DMS 273 (cell line): ENCODE data around the gene CDC5L.

Experiments
- DNase-seq: peaks from one replicate; lab custom pipeline; 2025; ENCODE audit not compliant: unreplicated experiment; lab: John Stamatoyannopoulos, UW

The CDC5L gene

DNA sequence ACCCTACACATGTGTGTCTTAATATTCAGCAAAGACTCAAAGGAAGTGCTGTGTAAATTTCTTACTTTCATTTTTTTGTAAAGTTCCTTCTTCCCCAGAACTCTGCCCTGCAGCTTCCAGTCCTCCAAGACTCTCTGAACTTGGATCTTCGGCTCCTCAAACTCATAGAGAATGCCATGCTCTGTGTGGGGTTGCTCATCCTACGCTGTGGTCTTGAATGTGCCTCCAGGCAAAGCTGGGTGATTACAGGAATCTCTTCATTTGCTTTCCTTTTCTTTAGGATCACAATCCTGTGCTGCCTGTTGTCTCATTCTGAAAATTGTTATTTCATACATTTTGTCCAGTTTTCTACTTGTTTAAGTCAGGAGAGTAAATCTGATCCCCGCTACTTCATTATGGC lies 14.5 kb upstream of the CDC5L start:
- no peak for DNase-seq

DNA sequence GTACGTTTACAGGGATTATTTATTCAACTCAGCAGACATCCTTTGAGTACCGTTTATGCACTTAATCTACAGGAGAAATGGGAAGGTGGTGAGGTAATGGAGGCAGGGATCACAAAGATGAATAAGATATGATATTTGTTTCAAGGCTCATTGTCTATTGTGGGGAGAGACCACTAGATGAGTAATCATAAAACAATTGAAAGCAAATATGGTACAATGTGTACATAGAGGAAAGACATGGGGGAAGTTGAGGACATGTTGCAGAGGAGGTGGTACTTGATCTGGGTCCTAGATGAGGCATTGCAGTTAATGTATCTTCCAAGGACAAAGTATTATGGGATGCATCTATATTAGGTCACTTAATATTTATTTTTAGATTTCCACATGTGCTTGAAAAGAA lies 13.7 kb upstream of the CDC5L start:
- no peak for DNase-seq

DNA sequence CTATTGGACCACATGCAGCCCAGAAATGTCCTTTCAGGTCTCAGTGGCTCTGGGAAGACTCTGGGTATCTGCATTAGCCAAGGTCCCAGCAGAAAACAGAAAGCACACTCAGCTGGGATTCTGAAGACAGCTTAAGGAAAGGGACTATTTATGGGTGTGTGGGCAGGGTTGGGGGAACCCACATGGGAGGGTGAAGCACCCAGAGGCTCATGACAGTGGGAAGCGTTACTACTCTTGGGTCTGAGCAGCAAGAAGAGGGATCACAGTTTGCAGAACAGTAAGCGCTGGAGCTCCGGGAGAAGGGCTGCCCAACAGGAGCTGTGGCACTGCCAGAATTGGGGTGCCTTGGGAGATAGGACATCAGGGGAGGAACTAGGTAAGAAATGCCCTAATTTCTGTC lies 12.4 kb upstream of the CDC5L start:
- no peak for DNase-seq

DNA sequence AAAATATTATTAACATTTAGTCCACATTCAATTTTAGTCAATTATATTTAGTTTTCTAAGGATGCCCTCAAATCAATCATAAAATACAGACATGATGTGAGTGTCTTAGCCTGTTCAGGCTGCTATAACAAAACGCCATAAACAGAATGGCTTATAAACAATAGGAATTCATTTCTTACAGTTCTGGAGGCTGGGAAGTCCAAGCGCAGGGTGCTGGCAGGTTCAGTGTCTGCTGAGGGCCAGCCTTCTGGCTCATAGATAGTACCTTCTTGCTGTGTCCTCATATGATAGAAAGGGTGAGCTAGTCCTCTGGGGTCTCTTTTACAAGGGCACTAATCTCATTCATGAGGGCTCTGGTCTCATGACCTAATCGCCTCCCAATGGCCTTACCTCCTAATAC lies 10.0 kb upstream of the CDC5L start:
- DNase-seq: no peak

DNA sequence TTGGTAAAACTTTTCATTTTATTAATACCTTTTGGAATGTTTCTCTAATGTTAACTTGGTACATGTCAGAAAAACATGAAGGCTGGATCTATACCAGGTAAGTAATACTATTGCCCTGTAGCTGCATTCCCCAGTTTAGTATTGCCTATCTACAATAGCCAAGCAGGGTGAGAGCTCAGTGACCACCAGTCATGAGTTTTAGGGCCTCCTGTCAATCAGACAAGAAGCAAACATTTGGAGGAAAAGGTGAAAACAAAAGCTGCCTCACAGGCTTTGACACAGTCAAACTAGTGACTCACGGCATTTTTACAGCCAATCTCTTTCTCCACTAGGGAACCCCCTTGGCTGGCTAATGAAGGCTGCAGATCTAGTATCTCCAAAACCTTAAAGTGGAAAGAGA lies 9.5 kb upstream of the CDC5L start:
- DNase-seq: no peak

DNA sequence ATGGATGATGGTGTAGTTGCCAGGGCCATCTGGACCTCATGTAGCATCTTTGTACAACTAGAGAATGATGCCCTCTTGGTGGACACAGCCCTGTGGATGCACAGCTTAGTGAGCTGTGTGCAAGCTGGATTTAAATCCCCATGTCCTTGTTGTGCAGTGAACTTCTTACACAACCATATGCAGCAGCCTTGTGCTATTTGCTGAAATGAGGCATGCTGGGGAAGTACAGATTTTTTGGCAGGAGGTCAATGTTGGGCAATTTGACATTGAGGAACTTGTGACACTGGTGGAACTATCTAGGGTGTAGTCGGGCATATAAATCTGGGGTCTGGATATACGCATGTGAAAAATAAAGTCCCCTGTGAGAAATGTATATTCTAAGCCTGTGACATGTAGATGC lies 5.8 kb upstream of the CDC5L start:
- DNase-seq: no peak

DNA sequence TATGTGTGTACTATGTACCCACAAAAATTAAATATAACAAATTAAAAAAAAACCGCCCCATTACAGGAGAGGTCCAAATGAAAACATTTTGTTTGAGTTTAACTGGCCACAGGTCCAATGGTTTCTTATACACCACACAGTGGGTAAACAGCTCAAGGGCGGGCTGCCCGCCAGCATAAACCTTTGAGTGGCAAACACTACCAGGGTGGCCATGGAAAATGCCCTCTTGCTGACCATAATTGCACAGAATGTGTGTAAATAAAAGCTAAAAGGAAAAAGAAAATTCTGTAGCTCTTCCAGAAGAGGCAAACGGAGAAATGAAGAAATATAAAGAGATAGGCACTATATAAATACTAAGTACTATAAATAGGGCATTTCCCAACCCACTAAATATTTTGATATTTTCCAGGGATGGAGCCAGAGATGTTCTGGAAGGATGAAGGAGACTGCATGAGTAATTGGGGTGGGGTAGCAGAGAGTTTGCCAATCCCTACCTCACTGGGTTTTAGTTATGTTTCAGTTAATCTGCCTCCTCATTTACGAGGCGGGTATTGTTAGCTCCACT lies 1.1 kb upstream of the CDC5L start:
- DNase-seq: no peak

DNA sequence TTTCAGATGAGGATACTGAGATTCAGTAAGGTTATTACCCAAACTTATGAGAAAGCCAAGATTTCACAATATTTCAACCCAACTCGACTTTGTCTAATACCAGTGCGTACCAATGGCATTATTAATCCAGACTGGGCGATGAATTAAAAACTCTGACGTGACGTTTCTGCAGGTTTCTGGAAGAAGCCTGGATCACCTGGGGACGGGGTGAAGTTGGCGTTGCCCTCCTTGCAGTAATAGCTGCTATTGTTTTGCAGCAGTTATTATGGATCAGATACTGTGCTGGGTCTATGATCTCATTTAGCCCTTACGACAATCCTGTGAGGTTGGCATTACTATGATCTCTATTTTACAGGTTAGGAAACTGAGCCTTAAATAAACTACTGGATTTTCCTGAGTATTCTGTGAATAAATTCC lies 569 bp upstream of the CDC5L start:
- no peak for DNase-seq

DNA sequence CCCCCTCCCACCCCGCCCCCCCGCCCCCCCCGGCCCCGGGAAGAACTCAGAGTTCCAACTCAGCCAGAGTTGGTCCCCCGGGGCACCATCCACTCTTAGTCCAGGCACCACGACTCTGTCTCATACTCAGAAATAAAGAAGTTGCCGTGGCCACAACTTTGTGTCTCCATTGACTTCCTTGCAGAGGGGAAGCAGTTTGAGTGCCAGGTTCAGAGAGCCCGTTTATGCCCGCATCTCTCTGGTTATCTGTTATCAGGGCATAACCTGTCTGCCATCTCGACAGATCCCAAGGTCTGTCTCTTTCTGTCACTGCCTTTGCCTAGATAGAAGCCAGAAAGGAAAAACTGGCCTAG lies 605 bp downstream of the CDC5L start:
- DNase-seq: peak; percentile 63

DNA sequence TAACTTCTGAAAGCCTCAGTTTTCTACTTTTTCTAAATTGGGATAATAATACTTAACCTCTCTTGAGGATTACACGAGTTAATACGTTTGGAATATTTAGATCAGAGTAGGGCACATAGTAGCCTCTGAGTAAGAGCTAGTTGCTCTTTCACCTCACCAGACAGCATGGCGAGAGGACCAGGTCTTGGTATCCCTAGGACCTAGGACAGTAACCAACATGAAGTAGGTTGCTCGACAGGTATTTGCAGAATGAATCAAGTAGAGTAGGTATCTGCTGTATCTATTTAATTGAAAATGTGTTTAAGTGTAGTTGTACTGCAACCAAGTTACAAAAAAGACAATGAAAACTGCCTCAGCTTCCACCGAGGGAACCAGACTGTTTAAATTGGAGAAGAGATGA lies 1.4 kb downstream of the CDC5L start:
- no peak for DNase-seq

DNA sequence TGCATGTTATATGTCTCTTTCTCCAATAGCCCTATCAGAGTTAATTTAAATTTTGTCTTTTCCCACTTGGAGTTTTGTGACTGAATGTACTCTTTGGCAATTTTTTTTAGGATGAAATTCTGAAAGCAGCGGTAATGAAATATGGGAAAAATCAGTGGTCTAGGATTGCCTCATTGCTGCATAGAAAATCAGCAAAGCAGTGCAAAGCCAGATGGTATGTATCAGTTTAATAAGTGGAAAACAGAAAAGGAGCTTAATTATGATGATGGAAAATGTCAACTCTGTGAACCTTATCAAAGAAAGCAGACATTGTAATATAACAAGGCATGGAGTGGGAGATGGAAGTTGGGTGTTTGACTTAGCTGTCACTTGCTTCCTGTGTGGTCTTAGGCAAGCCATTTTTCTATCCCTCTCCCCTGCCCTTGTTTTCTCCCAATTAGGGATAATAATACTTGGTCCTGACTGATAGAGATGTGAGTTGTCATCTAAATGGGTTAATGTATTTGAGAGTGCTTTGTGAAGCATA lies 2.7 kb downstream of the CDC5L start:
- DNase-seq: no peak

DNA sequence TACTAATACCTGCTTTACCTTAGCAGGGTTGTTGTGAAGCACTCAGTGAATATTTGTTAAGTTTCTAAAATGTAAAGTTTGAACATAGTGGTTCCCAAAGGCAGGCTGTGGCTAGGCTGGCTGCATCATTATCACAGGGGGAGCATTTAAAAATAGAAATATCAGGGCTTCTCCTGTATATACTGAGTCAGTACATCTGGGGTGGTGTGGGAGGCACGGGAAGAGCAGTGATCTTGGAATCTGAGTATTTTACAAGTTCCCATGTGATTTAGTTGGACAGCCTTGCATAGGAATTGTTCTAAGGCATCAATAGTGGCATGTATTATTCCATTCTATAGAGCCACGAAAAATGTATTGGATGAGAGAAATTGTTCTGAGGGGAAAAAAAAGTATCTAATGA lies 8.0 kb downstream of the CDC5L start:
- DNase-seq: no peak

DNA sequence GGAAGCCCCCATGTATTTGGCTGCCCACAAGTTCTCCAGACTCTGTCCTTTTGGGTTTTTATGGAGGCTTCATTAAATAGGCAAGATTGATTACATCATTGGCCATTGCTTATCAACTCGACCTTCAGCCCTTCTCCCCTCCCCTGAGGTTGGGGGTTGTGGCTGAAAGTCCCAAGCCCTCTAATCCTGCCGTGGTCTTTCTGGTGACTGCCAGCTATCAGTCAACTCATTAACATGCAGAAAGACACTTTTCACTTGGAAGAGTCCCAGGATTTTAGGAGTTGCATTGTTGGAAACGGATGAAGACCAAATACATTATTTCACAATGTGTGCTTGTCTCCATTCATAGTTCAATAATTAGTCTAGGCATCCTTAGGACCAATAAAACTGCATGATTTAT lies 9.5 kb downstream of the CDC5L start:
- DNase-seq: no peak

DNA sequence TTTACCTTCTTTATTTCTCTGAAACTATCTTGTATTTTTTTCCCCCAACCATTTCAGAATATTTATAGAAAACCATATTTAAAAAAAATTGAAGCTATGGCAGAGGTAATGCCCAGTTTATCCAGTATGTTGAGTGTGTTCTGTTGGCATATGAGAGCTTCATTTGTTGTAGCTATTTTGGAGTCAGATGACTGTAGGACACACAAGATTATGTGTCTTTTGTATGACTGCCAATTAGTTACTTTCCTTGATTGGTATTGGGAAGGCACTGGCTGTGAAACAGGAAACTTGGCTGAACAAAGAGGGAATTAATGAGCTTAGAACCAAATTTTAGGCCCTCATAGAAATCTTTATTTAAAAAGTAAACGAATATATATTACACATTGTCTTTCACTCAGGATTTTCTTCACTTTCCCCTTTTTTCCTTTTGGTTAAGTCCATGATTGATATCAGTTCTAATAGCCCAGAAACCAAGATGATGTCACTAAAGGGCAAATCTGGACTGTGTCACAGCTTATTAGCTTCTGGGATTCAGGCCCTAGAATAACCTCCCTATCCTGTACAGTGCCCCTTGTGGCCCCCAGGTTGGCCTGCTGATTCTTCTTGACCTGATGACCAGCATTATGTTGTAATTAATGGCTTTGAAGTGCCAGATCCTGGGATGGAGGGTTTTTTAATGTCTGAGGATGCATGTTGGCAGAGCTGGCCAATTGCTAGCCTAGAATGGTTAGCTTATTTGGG lies 10.1 kb downstream of the CDC5L start:
- no peak for DNase-seq

DNA sequence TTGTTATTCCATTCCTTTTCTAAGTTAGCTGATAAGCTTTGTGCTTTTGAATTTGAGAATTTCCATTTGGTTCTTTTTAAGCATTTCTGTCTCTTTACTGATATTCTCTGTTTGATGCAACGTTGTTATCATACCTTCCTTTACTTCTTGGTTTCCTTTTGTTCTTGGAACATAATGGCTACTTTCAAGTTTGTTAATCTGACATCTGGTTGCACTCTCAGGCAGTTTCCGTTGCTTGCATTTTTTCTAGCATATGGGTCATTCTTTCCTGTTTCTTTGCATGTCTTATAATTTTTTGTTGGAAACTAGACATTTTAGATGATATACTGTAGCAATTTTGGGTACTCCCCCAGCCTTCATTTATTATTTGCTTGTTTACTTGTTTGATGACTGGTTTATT lies 12.5 kb downstream of the CDC5L start:
- DNase-seq: no peak

DNA sequence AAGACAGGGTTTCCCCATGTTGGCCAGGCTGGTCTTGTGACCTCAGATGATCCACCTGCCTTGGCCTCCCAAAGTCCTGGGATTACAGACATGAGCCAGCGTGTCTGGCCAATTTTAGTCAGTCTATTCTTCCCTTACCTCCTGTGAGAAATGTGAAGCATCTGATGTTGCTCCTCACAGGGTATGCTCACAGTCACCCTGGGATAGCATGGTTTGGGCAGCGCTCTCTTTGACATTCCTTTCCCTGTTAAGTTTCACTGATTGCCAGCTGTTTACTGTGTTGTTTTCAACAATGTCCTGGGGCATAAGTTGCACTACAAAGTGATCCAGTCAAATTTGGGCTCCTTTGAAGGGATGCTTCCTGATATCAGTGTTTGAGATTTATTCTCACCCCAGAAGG lies 13.1 kb downstream of the CDC5L start:
- DNase-seq: no peak

DNA sequence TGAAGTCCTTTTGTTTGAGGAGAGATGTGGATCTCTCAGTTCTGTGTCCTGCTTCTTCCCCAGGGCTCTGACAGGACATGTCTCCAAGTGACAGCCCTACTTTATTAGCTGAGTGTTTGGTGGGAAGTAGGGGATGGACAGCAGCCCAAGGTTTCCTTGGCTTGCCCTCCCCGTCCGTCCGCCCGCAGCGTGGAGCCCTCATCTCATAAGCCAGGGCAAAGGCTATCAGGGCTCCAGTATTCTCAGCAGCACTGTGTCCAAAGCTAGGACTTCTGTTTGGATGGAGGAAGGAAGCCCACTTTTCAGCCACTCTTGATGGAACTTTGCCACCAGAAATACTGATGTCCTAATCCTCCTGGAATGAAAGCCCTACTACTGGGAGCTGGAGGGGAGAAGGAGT lies 13.6 kb downstream of the CDC5L start:
- DNase-seq: no peak

DNA sequence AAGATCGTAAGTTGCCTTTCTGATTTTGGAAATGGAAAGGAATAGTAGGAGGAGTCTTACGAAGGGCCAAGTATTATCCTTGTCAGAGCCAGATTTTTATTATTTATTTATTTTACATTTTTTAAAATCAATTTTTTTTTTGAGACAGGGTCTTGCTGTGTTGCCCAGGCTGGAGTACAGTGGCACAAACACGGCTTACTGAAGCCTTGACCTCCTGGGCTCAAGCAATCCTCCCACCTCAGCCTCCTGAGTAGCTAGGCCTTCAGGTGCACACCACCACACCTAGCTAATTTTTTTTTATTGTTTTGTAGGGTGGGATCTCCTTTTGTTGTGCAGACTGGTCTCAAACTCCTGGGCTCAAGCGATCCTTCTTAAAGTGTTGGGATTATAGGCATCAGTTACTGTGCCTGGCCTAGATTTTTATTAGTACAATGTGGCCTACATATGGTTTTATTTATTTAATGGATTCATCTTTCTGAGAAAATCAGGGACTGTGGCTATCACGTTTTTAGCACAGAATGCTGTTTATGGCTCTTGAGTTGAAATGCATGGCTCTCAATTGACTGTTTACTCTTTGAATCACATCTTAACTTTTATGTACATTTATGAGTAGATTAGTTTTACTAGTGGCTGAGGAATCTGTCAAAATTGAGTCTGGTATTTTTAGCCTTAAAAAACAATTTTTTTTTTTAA lies 16.7 kb downstream of the CDC5L start:
- DNase-seq: no peak

DNA sequence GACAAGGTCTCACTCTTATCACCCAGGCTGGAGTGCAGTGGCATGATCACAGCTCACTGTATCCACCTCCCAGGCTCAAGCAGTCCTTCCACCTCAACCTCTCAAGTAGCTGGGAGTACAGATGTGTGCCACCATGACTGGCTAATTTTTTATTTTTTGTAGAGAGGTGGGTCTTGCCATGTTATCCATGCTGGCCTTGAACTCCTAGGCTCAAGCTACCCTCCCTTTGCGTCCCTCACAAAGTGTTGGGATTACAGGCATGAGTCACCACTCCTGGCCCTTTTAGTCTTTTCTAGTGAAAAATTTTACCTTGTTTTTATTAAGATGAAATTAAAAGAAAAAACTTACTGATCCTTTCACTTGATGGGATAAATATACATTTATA lies 17.2 kb downstream of the CDC5L start:
- no peak for DNase-seq

DNA sequence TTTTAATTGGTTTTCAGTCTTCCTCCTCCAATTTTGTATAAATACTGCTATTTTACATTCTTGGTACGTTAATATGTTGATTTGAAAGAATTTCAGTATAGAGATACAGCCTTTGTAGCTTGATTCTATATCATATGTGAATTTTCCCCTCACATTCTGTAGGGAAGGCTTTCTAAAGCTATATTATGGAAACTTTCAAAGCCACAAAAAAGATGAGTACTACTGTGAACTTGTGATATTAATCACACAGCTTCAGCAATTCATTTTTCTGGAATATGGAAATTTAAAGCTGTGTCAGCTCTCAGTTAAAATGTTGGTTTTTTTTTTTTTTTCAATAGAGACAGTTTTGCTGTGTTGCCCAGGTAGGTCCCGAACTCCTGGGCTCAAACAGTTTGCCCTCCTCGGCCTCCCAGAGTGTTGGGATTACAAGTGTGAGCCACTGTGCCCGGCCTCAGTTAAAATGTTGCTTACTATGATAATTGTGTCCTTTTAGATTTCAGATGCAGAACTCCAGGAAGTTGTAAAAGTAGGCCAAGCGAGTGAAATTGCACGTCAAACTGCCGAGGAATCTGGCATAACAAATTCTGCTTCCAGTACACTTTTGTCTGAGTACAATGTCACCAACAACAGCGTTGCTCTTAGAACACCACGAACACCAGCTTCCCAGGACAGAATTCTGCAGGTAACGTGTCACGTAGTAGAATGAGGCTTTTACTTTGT lies 20.6 kb downstream of the CDC5L start:
- no peak for DNase-seq

DNA sequence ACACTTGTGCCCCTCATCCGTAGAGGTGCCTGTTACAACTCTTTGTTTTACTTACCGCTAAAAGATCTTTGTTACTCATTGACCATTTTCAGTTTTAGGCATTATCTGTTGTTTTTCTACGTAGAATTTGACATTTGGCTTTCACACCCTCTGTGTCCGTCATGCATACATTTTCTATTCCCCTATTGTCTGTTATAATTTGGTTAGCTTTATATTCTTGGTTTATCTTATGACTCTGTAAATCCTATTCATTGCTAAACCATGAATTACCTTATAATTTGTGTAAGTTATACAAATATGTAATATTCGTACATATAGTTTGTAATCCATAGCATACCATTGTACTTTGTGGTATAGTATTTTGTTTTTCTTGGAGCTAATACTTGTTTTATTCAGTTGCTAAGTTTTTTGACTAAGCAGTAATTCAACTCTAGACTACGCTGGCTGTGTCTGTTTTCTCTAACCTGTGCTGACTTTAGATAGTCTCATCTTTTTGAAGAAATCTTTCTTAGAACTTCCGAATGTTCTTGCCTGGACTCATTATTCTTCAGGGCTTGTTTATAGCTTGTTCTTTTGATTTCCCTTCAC lies 21.8 kb downstream of the CDC5L start:
- DNase-seq: no peak
